Measurements from ENCODE around the gene SLIT1.

The SLIT1 gene

DNA sequence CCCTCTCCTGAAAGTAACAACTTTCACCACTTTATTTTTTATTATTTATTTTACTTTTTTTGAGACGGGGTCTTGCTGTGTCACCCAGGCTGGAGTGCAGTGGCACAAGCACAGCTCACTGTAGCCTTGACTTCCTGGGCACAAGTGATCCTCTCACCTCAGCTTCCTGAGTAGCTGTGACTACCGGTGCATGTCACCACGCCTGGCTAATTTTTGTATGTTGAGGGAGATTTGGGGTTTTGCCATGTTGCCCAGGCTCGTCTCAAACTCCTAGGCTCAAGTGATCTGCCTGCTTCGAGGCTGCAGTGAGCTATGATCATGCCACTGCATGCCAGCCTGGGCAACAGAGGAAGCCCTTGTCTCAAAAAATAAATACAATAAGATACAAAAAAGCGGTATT is 14.9 kb upstream of the SLIT1 start:
- Histone ChIP-seq H3K36me3 (no peaks in the 10 kb centered on the region), H3K27me3 (peaks cover 0 to 37% of the 10 kb centered on the region in 2 donors), H3K9me3 (no peaks in the 10 kb centered on the region), H3K4me1 (peaks cover 0 to 10% (median 8%) of the 10 kb centered on the region in 4 donors), H3K4me3 (no peak overlapping the region), H3K27ac (no peak overlapping the region)
- no peak for DNase-seq
- intact Hi-C loops (cut with DNase I; ENCODE audit: low total_unique reads), result no loop called here
- TF ChIP-seq, protein P1, sequence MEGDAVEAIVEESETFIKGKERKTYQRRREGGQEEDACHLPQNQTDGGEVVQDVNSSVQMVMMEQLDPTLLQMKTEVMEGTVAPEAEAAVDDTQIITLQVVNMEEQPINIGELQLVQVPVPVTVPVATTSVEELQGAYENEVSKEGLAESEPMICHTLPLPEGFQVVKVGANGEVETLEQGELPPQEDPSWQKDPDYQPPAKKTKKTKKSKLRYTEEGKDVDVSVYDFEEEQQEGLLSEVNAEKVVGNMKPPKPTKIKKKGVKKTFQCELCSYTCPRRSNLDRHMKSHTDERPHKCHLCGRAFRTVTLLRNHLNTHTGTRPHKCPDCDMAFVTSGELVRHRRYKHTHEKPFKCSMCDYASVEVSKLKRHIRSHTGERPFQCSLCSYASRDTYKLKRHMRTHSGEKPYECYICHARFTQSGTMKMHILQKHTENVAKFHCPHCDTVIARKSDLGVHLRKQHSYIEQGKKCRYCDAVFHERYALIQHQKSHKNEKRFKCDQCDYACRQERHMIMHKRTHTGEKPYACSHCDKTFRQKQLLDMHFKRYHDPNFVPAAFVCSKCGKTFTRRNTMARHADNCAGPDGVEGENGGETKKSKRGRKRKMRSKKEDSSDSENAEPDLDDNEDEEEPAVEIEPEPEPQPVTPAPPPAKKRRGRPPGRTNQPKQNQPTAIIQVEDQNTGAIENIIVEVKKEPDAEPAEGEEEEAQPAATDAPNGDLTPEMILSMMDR (IDR thresholded peaks at IDR 0.05), result no peak

DNA sequence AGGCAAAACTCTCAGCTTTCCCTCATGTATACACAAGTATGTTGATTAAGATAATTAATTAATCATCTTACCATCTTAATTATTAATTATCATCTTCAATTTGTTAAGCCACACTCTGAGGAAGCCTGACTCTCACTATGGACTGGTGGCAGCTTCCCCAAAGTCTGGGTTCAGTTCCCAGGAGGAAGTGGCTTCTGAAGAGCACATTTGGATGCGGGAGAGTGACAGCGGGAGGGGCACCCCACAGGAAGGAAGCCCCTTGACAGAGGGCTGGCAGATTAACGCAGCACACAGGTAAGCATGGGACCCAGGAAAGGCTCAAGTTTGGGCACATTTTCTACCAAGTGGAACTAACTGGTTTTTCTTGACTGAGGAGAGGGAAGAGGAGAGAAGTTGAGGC is 13.4 kb upstream of the SLIT1 start:
- H3K27me3 ChIP-seq, result peaks cover 0 to 38% of the 10 kb centered on the region in 2 donors

DNA sequence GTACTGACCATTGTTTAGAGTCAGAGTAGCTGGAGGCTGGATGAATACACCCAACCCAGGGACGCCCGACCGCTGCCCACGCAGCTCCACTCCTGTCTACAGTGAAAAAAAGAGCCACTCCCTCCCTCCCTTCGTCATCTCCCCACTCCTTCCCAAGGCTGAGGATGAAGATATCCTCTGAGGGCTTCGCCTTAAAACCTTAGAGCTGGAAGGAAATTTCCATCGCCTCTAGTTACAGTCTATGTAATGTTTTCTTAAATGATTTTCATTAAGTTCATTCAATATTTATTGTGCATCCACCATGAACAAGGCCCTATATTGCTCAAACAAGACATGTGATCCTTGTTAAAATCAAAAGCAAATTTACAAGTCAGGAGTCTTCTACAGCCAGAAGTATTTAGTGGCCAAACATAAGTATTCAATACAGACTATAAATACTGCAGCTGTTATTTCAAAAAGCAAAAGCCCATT is 11.3 kb upstream of the SLIT1 start:
- Histone ChIP-seq H3K27ac (no peak overlapping the region), H3K9me3 (no peaks in the 10 kb centered on the region), H3K36me3 (no peaks in the 10 kb centered on the region), H3K4me1 (peaks cover 0 to 12% (median 8%) of the 10 kb centered on the region in 4 donors), H3K27me3 (peaks cover 0 to 59% of the 10 kb centered on the region in 2 donors), H3K4me3 (no peak overlapping the region)
- intact Hi-C loops (cut with DNase I; ENCODE audit: low total_unique reads), result no loop called here
- TF ChIP-seq, protein P1 (IDR thresholded peaks at IDR 0.05), result no peak
- DNase-seq, result no peak

More for the DNA sequence above, 13.4 kb upstream of the SLIT1 start:
- H3K9me3 ChIP-seq, result no peaks in the 10 kb centered on the region
- TF ChIP-seq, protein P1 (IDR thresholded peaks at IDR 0.05), result no peak
- no peak overlapping the region for H3K4me3 ChIP-seq
- DNase-seq, result no peak
- no peaks in the 10 kb centered on the region for H3K36me3 ChIP-seq
- no peak overlapping the region for H3K27ac ChIP-seq
- peaks cover 0 to 12% (median 8%) of the 10 kb centered on the region in 4 donors for H3K4me1 ChIP-seq
- intact Hi-C loops (cut with DNase I; ENCODE audit: low total_unique reads), result no loop called here

DNA sequence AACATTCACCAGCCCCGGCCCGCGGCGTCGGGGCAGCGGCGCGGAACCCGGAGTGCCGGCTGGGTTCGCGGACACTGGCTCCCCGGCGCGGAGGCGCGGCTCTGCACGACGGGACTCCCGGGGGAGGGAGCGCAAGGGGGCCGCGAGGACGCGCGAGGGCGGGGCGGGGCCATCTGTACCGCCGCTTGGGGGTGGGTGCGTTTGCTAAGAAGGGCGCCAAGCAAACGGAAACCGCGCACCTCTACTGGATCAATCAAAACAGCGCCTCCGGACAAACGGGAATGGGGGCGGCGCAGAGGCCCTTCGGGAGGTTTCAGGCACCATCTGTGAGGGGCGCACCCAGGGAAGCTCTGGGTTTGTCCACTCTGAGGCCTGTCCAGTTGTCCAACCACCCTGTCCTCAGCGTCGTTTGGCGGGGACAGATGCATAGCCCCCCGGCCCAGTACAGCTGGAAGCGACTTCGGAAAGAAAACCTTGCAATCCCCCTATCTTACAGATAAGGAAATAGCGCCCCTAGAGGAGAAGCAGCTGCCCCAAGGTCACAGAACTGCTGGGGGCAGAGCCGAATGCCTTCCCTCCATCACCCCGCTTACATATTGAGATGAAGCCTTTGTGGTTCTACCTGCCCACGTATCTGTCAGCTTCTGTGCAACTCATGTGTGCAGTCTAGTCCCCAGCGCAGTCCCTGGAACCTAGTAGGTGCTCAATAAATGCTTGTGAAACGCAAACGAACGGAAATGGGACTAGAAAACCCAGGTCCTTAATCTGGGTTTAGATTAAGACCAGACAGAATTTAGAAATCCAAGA is 10.7 kb upstream of the SLIT1 start:
- DNase-seq, result peak in 1 of 2 donors; percentile 32
- Histone ChIP-seq H3K9me3 (no peaks in the 10 kb centered on the region), H3K4me3 (peak overlapping the region; percentile 37 to 49), H3K4me1 (peaks cover 0 to 12% (median 8%) of the 10 kb centered on the region in 4 donors), H3K27me3 (peaks cover 0 to 59% of the 10 kb centered on the region in 2 donors), H3K27ac (no peak overlapping the region), H3K36me3 (no peaks in the 10 kb centered on the region)
- TF ChIP-seq, protein P1 (IDR thresholded peaks at IDR 0.05), result peak; percentile 43 to 54
- intact Hi-C loops (cut with DNase I; ENCODE audit: low total_unique reads), result no loop called here

DNA sequence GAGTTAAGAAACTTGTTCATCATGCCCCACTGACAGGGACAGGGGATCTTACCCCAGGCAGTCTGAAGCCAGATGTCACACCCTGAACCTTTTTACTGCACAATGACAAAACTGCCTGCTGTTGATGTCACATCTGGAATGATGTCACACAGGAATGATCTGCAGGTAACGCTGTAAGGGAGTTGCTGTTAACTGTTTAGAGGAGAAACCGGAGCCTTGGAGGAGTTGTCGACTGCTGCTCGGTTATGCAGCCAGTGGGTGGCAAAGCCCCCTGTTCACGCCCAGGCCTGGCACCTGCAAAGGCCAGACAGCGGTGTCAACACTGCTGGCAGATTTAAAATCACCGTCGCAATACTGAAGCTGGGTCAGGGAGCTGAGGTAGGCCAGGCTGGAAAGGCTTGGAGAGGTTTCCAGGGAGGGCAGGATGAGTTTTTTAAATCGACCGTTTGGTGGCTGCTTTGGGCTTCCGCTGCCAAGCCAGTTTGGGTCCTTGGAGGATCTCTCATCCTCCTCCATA is 10.0 kb upstream of the SLIT1 start:
- H3K9me3 ChIP-seq, result no peaks in the 10 kb centered on the region
- peak overlapping the region; percentile 37 to 49 for H3K4me3 ChIP-seq
- TF ChIP-seq, protein P1 (IDR thresholded peaks at IDR 0.05), result no peak
- no peak for DNase-seq
- peaks cover 0 to 58% of the 10 kb centered on the region in 2 donors for H3K27me3 ChIP-seq
- H3K4me1 ChIP-seq, result peaks cover 0 to 12% (median 8%) of the 10 kb centered on the region in 4 donors
- no peak overlapping the region for H3K27ac ChIP-seq
- intact Hi-C loops (cut with DNase I; ENCODE audit: low total_unique reads), result no loop called here
- no peaks in the 10 kb centered on the region for H3K36me3 ChIP-seq
